HepG2 (cell line): ENCODE measurements around the gene FKBP14. TPM values are rescaled to one million over a fixed set of nuclear protein-coding genes. Genes with fewer than 3 reads are reported as not detected.

Experiments
- ATAC-seq: fragments of 200-7000 bp; cut with Tn5 transposase; 3 replicates; pipeline ENCODE4 v1.9.1; 2020; ENCODE audit warnings: mild to moderate bottlenecking, moderate library complexity
- BruUV-seq: library from RNA; stranded (reverse); fragments of 400-500 nt; replicated peaks from 2 replicates; lab custom pipeline; 2021; lab: Mats Ljungman, UMichigan
- CTCF ChIA-PET: fragments of 300-600 bp; formaldehyde crosslinking; extraction: SDS; loops from one replicate; lab custom pipeline; 2021; ENCODE audit warnings: low total read pairs, inconsistent platforms, low intra/inter-chr PET ratio; lab: Yijun Ruan, JAX
- POLR2A ChIA-PET: fragments of 350-600 bp; sonication (Branson Sonifier 250); formaldehyde crosslinking; loops from one replicate; lab custom pipeline; 2020; ENCODE audit warnings: antibody characterized with exemption, inconsistent platforms; lab: Yijun Ruan, JAX
- DNase-seq: peaks from one replicate; pipeline ENCODE4 v3.0.0-alpha.2; 2015; ENCODE audit warnings: low spot score
- FAIRE-seq: peaks from 3 replicates; lab custom pipeline; 2011; peaks lifted over from hg19 to GRCh38; lab: Jason Lieb, UNC
- H2AFZ ChIP-seq: one replicate; pipeline ENCODE4 v1.6.1; 2011; ENCODE audit warnings: low read length, inconsistent platforms
- H3K27ac ChIP-seq: fragments of 300-600 bp; 3 replicates; pipeline ENCODE4 v1.8.0; 2011; ENCODE audit warnings: mixed run types, mild to moderate bottlenecking, mixed read lengths, low read length, inconsistent platforms; ENCODE audit not compliant: insufficient read depth; ENCODE audit errors: extremely low read length
- H3K27me3 ChIP-seq, 2 experiments: fragments of 200-600 bp in 1 of 2; 2 replicates in 1 of 2; 3 replicates in 1 of 2; pipeline versions ENCODE4 v1.6.0 to v1.8.0; 2011; ENCODE audit warnings: low read length in 2 of 2, mild to moderate bottlenecking in 2 of 2, moderate library complexity in 2 of 2, inconsistent platforms in 1 of 2; ENCODE audit not compliant: insufficient read depth in 2 of 2, control insufficient read depth in 1 of 2
- H3K36me3 ChIP-seq, 2 experiments: fragments of 200-600 bp in 1 of 2; replicated peaks in 1 of 2; 2 replicates in 1 of 2; 3 replicates in 1 of 2; pipeline versions ENCODE4 v1.5.1 to v1.8.0; 2011; ENCODE audit warnings: low read length in 2 of 2, inconsistent platforms in 1 of 2; ENCODE audit not compliant: insufficient read depth in 2 of 2, control insufficient read depth in 1 of 2
- H3K4me1 ChIP-seq: 2 replicates; pipeline ENCODE4 v1.5.1; 2012; ENCODE audit warnings: low read length, inconsistent platforms; ENCODE audit not compliant: insufficient read depth
- H3K4me2 ChIP-seq: 2 replicates; pipeline ENCODE4 v1.6.0; 2011; ENCODE audit warnings: low read depth, low read length, inconsistent platforms
- H3K4me3 ChIP-seq, 3 experiments: fragments of 200-600 bp in 1 of 3; sonication (generic), shearing (Covaris generic) in 1 of 3; replicated peaks in 1 of 3; 2 replicates each; pipeline ENCODE4 v1.5.1; 2011 to 2016; ENCODE audit warnings: low read length in 3 of 3, inconsistent platforms in 2 of 3, low read depth in 2 of 3, mild to moderate bottlenecking in 2 of 3, control low read depth in 1 of 3, mixed read lengths in 1 of 3; ENCODE audit not compliant: insufficient read depth in 1 of 3
- H3K79me2 ChIP-seq: one replicate; pipeline ENCODE4 v1.6.1; 2011; ENCODE audit warnings: low read length, inconsistent platforms; ENCODE audit not compliant: insufficient read depth
- H3K9ac ChIP-seq: 2 replicates; pipeline ENCODE4 v1.6.0; 2011; ENCODE audit warnings: mild to moderate bottlenecking, low read depth, low read length, inconsistent platforms; ENCODE audit not compliant: insufficient read depth
- H3K9me3 ChIP-seq: 2 replicates; pipeline ENCODE4 v1.5.1; 2012; ENCODE audit warnings: mild to moderate bottlenecking, low read length
- H4K20me1 ChIP-seq: 2 replicates; pipeline ENCODE4 v1.6.0; 2011; ENCODE audit warnings: inconsistent platforms, mild to moderate bottlenecking, low read length, moderate library complexity; ENCODE audit not compliant: insufficient read depth
- BHLHE40 ChIP-seq: IDR thresholded peaks from 2 replicates; pipeline ENCODE4 v1.6.1; 2011; ENCODE audit warnings: low read length, improper control_type of control experiment
- FOXJ3 ChIP-seq: sonication (generic); formaldehyde crosslinking; IDR thresholded peaks from 2 replicates; pipeline ENCODE4 v1.4.0; 2020; ENCODE audit warnings: missing genetic modification reagents, mild to moderate bottlenecking, borderline replicate concordance
- KLF6 ChIP-seq: IDR thresholded peaks from 2 replicates; pipeline ENCODE4 v1.8.0; 2016; ENCODE audit warnings: missing biosample characterization, missing genetic modification reagents
- RBM39 ChIP-seq: fragments of 200-400 bp; formaldehyde crosslinking; IDR thresholded peaks from one replicate; pipeline ENCODE4 v1.6.1; 2018; ENCODE audit warnings: antibody characterized with exemption, mild to moderate bottlenecking, low read depth, low read length; ENCODE audit not compliant: poor library complexity, severe bottlenecking
- TCF7L2 ChIP-seq: IDR thresholded peaks from 2 replicates; pipeline ENCODE4 v1.6.1; 2011; ENCODE audit warnings: mild to moderate bottlenecking, low read depth, low read length, moderate library complexity
- ZFP62 ChIP-seq: sonication (generic); formaldehyde crosslinking; IDR thresholded peaks from 2 replicates; pipeline ENCODE4 v1.4.0; 2020; ENCODE audit warnings: missing genetic modification reagents
- ZNF691 ChIP-seq: sonication (generic); formaldehyde crosslinking; IDR thresholded peaks from 2 replicates; pipeline ENCODE4 v1.4.0; 2020; ENCODE audit warnings: missing genetic modification reagents, low read depth, mild to moderate bottlenecking, borderline replicate concordance
- WGBS: methylation state at CpG from one replicate; pipeline ENCODE4 v1.1.6; 2017; ENCODE audit warnings: low lambda C conversion rate; 5-methylcytosine and 5-hydroxymethylcytosine counted together
- in situ Hi-C: cut with HindIII; loops from 2 replicates; pipeline ENCODE4 v1.10.0; 2017; ENCODE audit warnings: low pct_unique_long_range_greater_than_20kb; ENCODE audit not compliant: extremely low pct_ligation_motif_present
- intact Hi-C: fragments of 100-400 bp; cut with micrococcal nuclease; formaldehyde crosslinking; loops from one replicate; pipeline ENCODE4 v1.10.0; 2022; ENCODE audit not compliant: unreplicated experiment
- polyA plus RNA-seq, 8 experiments: library from polyadenylated mRNA; depleted of rRNA in 3 of 8; stranded (reverse) in 7 of 8; unstranded in 1 of 8; fragments of >200 nt; fragmentation: Illumina TruSeq in 4 of 8; extraction: Trizol in 4 of 8; gene quantifications; 2 replicates each; pipeline versions ENCODE4 v1.2.1 to v1.2.3, GENCODE V29; 2011 to 2016; ENCODE audit warnings: low read depth in 4 of 8, missing spikeins in 1 of 8, mixed read lengths in 1 of 8; ENCODE audit not compliant: insufficient read depth in 1 of 8
- total RNA-seq, 5 experiments: library from RNA; depleted of rRNA; stranded (reverse); fragments of >200 nt; fragmentation: Illumina TruSeq; extraction: Trizol; gene quantifications; 2 replicates each; pipeline ENCODE4 v1.2.3, GENCODE V29; 2016; ENCODE audit warnings: low read depth in 1 of 5

The FKBP14 gene
- total and polyA plus RNA-seq, 2 of the 13 experiments (the other 11 are each of a cell fraction or from before 2014, with no cell fraction given): 20.0 to 32.3 TPM

- H4K20me1 ChIP-seq: 0 out of 2 replicates have a peak, but pooled peaks cover 8% of the 10 kb centered on the region
- no peak overlapping the region for H3K9ac ChIP-seq
- TF ChIP-seq BHLHE40 (no peak), FOXJ3 (CRISPR knock-in tag) (no peak), ZFP62 (CRISPR knock-in tag) (no peak), TCF7L2 (no peak), ZNF691 (CRISPR knock-in tag) (no peak), KLF6 (CRISPR knock-in tag) (no peak)
- ChIA-PET POLR2A (interaction anchor here (0.7 kb wide), 1 partner anchor 487 kb away, joined by 4 read pairs; no protein-coding TSS in a partner anchor), CTCF (no interaction called here)
- in situ Hi-C loops (no loop called here), intact Hi-C loops (no loop called here)
- no peak overlapping the region for H3K4me2 ChIP-seq
- peaks cover 14% of the 10 kb centered on the region for H3K4me1 ChIP-seq
- H2AFZ ChIP-seq: no peak overlapping the region
- no peaks in the 10 kb centered on the region for H3K27me3 ChIP-seq
- H3K9me3 ChIP-seq: no peaks in the 10 kb centered on the region
- no TSS peak for BruUV-seq
- H3K4me3 ChIP-seq: no peak overlapping the region
- no peak for DNase-seq
- no peak overlapping the region for H3K27ac ChIP-seq
- no peak for FAIRE-seq
- H3K79me2 ChIP-seq: peaks cover 37% of the 10 kb centered on the region
- no peak for ATAC-seq
- peaks cover 3 to 7% of the 10 kb centered on the region in 2 experiments for H3K36me3 ChIP-seq
These were observed 14.4 kb upstream of the FKBP14 start for GRCh38 chr7:30040938-30041337.

- no peak for TF ChIP-seq RBM39
- BruUV-seq: no TSS peak
- no peak overlapping the region for H2AFZ ChIP-seq
- H3K9me3 ChIP-seq: no peaks in the 10 kb centered on the region
- no peak overlapping the region for H3K9ac ChIP-seq
- H3K4me3 ChIP-seq: no peak overlapping the region
- H3K27me3 ChIP-seq: no peaks in the 10 kb centered on the region
- in situ Hi-C loops (no loop called here), intact Hi-C loops (no loop called here)
- FAIRE-seq: no peak
- H3K27ac ChIP-seq: no peak overlapping the region
- 0 out of 2 replicates have a peak, but pooled peaks cover 8% of the 10 kb centered on the region for H4K20me1 ChIP-seq
- ChIA-PET CTCF (no interaction called here), POLR2A (no interaction called here)
- peaks cover 0 to 12% of the 10 kb centered on the region in 2 experiments; a peak in 1 of 5 replicates for H3K36me3 ChIP-seq
- H3K4me2 ChIP-seq: no peak overlapping the region
- peaks cover 50% of the 10 kb centered on the region for H3K79me2 ChIP-seq
- 95% methylated on average over 3 of the region's 3 CpGs for WGBS
- no peak for ATAC-seq
- DNase-seq: no peak
- peaks cover 30% of the 10 kb centered on the region for H3K4me1 ChIP-seq
These were observed 11.9 kb upstream of the FKBP14 start for GRCh38 chr7:30038196-30038980.
